WTC11 (cell line): ENCODE data around the gene CDH13. TPM values are rescaled to one million over a fixed set of nuclear protein-coding genes. Genes with fewer than 3 reads are reported as not detected.

Experiments
- ATAC-seq: fragments of 200-7000 bp; cut with Tn5 transposase; 2 replicates; pipeline ENCODE4 v1.10.0; 2021; ENCODE audit warnings: mild to moderate bottlenecking, moderate library complexity
- CTCF ChIA-PET: fragments of 300-600 bp; sonication (Branson Sonifier 250); formaldehyde crosslinking; loops from one replicate; lab custom pipeline; 2021; ENCODE audit warnings: antibody characterized with exemption; lab: Charles Lee
- POLR2A ChIA-PET: fragments of 350-600 bp; sonication (Branson Sonifier 250); formaldehyde crosslinking; loops from one replicate; lab custom pipeline; 2021; ENCODE audit warnings: antibody characterized with exemption; lab: Charles Lee
- DNase-seq: peaks from one replicate; pipeline ENCODE4 v3.0.0; 2021; ENCODE audit warnings: low spot score
- H3K27ac Mint-ChIP-seq: 2 replicates; pipeline ENCODE4 v1.8.0; 2021; ENCODE audit warnings: mixed read lengths
- H3K27me3 Mint-ChIP-seq: 2 replicates; pipeline ENCODE4 v1.8.0; 2021; ENCODE audit warnings: low read depth, mild to moderate bottlenecking, moderate library complexity, mixed read lengths
- H3K36me3 Mint-ChIP-seq: 2 replicates; pipeline ENCODE4 v1.8.0; 2021; ENCODE audit warnings: mixed read lengths
- H3K4me1 Mint-ChIP-seq: 2 replicates; pipeline ENCODE4 v1.8.0; 2022; ENCODE audit warnings: mixed read lengths
- H3K4me3 Mint-ChIP-seq: 2 replicates; pipeline ENCODE4 v1.8.0; 2021; ENCODE audit warnings: mild to moderate bottlenecking, moderate library complexity, mixed read lengths
- H3K9me3 Mint-ChIP-seq: 2 replicates; pipeline ENCODE4 v1.8.0; 2021; ENCODE audit warnings: mixed read lengths
- AFF4 ChIP-seq: sonication (generic); formaldehyde crosslinking; IDR thresholded peaks from 2 replicates; pipeline ENCODE4 v1.8.1; 2023; ENCODE audit warnings: mild to moderate bottlenecking, missing genetic modification reagents, borderline replicate concordance
- ARID4B ChIP-seq: sonication (generic); formaldehyde crosslinking; IDR thresholded peaks from 2 replicates; pipeline ENCODE4 v1.8.0; 2023; ENCODE audit warnings: missing genetic modification reagents, mild to moderate bottlenecking, borderline replicate concordance
- CDX4 ChIP-seq: fragments of 250-450 bp; sonication (Bioruptor Pico); IDR thresholded peaks from 2 replicates; pipeline ENCODE4 v1.9.0; 2021; ENCODE audit warnings: moderate library complexity, mild to moderate bottlenecking, inconsistent platforms, borderline replicate concordance
- CREM ChIP-seq: sonication (generic); formaldehyde crosslinking; IDR thresholded peaks from 2 replicates; pipeline ENCODE4 v1.8.1; 2022; ENCODE audit warnings: mild to moderate bottlenecking, missing genetic modification reagents, moderate library complexity
- ERG ChIP-seq: fragments of 250-450 bp; sonication (Bioruptor Pico); IDR thresholded peaks from 2 replicates; pipeline ENCODE4 v1.8.0; 2021; ENCODE audit warnings: mild to moderate bottlenecking
- FOXP4 ChIP-seq: sonication (generic); formaldehyde crosslinking; IDR thresholded peaks from 2 replicates; pipeline ENCODE4 v1.8.0; 2022; ENCODE audit warnings: mild to moderate bottlenecking, missing genetic modification reagents
- IRF1 ChIP-seq: sonication (generic); formaldehyde crosslinking; IDR thresholded peaks from 2 replicates; pipeline ENCODE4 v1.8.0; 2023; ENCODE audit warnings: missing genetic modification reagents
- JUN ChIP-seq: sonication (generic); formaldehyde crosslinking; IDR thresholded peaks from 2 replicates; pipeline ENCODE4 v1.8.0; 2023; ENCODE audit warnings: mild to moderate bottlenecking, missing genetic modification reagents
- MAX ChIP-seq: sonication (generic); formaldehyde crosslinking; IDR thresholded peaks from 2 replicates; pipeline ENCODE4 v1.8.0; 2022; ENCODE audit warnings: mild to moderate bottlenecking, missing genetic modification reagents
- NFE2L1 ChIP-seq: sonication (generic); formaldehyde crosslinking; IDR thresholded peaks from 2 replicates; pipeline ENCODE4 v1.8.1; 2023; ENCODE audit warnings: missing genetic modification reagents
- TCF7 ChIP-seq: sonication (generic); formaldehyde crosslinking; IDR thresholded peaks from 2 replicates; pipeline ENCODE4 v1.8.0; 2022; ENCODE audit warnings: mild to moderate bottlenecking, low read depth, missing genetic modification reagents, moderate library complexity
- ZBTB21 ChIP-seq: sonication (generic); formaldehyde crosslinking; IDR thresholded peaks from 2 replicates; pipeline ENCODE4 v1.8.1; 2023; ENCODE audit warnings: mild to moderate bottlenecking, missing genetic modification reagents, borderline replicate concordance
- ZNF232 ChIP-seq: sonication (generic); formaldehyde crosslinking; IDR thresholded peaks from 2 replicates; pipeline ENCODE4 v1.8.0; 2022; ENCODE audit warnings: mild to moderate bottlenecking, missing genetic modification reagents
- ZNF317 ChIP-seq: sonication (generic); formaldehyde crosslinking; IDR thresholded peaks from 2 replicates; pipeline ENCODE4 v1.8.1; 2023; ENCODE audit warnings: low read depth, mild to moderate bottlenecking, moderate library complexity, missing genetic modification reagents, borderline replicate concordance
- ZNF425 ChIP-seq: fragments of 250-450 bp; sonication (Bioruptor Pico); conservative IDR thresholded peaks from 2 replicates; pipeline ENCODE4 v1.9.0; 2021; ENCODE audit warnings: mild to moderate bottlenecking
- total RNA-seq: library from RNA; stranded (reverse); gene quantifications from 3 replicates; pipeline ENCODE4 v1.2.3, GENCODE V29; 2021

CDH13 gene
- total RNA-seq, 1 experiment from 2014 or later, result 0.81 TPM

- no peak for DNase-seq
- H3K27ac Mint-ChIP-seq, result no peak overlapping the region
- ATAC-seq, result no peak
- no peak for TF ChIP-seq IRF1 (CRISPR knock-in tag)
- no peak for TF ChIP-seq CDX4 (CRISPR knock-in tag)
- no peak for TF ChIP-seq CREM
- TF ChIP-seq ARID4B (CRISPR knock-in tag), result no peak
- no peak for TF ChIP-seq TCF7
- TF ChIP-seq JUN, result no peak
- no peak for TF ChIP-seq ZNF232
- no peak for TF ChIP-seq ZBTB21 (CRISPR knock-in tag)
- TF ChIP-seq MAX (CRISPR knock-in tag), result no peak
- no peak for TF ChIP-seq ZNF425 (CRISPR knock-in tag)
- no peak for TF ChIP-seq AFF4 (CRISPR knock-in tag)
- TF ChIP-seq, all 79 proteins: peak for 0
- peaks cover 6% of the 10 kb centered on the region; the same call in 1 of the 2 replicates for H3K4me1 Mint-ChIP-seq
- peaks cover 8% of the 10 kb centered on the region; the same call in 1 of the 2 replicates for H3K9me3 Mint-ChIP-seq
- no peaks in the 10 kb centered on the region for H3K27me3 Mint-ChIP-seq
- no peaks in the 10 kb centered on the region for H3K36me3 Mint-ChIP-seq
- ChIA-PET POLR2A (interaction anchor here (0.5 kb wide), 1 partner anchor 67 kb away, joined by 5 read pairs; no protein-coding TSS in a partner anchor), CTCF (no interaction called here)
- H3K4me3 Mint-ChIP-seq, result no peak overlapping the region
Measured at GRCh38 chr16:83724585-83724984, 1097.8 kb downstream of the CDH13 start.

GRCh38 chr16:83725313-83725712, 1098.5 kb downstream of the CDH13 start:
- DNase-seq (no peak), ATAC-seq (no peak)
- H3K4me3 Mint-ChIP-seq, result no peak overlapping the region
- H3K4me1 Mint-ChIP-seq, result peaks cover 6% of the 10 kb centered on the region; the same call in 1 of the 2 replicates
- TF ChIP-seq FOXP4 (CRISPR knock-in tag), result no peak
- TF ChIP-seq ZNF317 (CRISPR knock-in tag), result no peak
- no peak for TF ChIP-seq NFE2L1
- no peak for TF ChIP-seq ERG (CRISPR knock-in tag)
- no peak overlapping the region for H3K27ac Mint-ChIP-seq
- peaks cover 8% of the 10 kb centered on the region; the same call in 1 of the 2 replicates for H3K9me3 Mint-ChIP-seq
- H3K27me3 Mint-ChIP-seq, result no peaks in the 10 kb centered on the region
- ChIA-PET POLR2A (no interaction called here), CTCF (no interaction called here)
- H3K36me3 Mint-ChIP-seq, result no peaks in the 10 kb centered on the region
